GM18517 (cell line): ENCODE data around the gene EIF2B2.
"Not testable (repeated sequence)": the region's sequence is repeated elsewhere in the genome, so short reads cannot be mapped to it uniquely, and the experiment has no call there.

ENCODE experiments used
- ATAC-seq: cut with Tn5 transposase; IDR thresholded peaks from one replicate; pipeline ENCODE4 v1.9.1; 2021; ENCODE audit warnings: mild to moderate bottlenecking, moderate library complexity; ENCODE audit not compliant: unreplicated experiment

Gene EIF2B2

DNA sequence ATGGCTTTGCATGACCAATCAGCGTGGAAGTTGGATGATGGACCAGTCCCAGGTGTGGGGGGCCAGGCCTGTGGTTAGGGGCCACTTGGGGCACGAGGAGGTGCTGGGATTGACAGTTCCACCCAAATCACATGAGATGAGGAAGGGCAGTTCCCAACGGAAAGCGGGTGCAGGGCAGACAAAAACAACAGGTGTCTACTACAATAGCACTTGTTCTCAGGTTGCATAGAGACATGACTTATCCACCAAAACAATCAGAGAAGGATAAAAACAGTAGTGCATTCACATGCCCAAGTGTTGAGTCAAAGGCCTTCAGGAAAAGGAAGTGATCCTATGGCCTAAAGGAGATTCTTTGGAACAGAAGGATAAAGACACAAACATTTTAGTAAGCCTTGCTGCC is 14.6 kb upstream of the EIF2B2 start:
- no peak for ATAC-seq

DNA sequence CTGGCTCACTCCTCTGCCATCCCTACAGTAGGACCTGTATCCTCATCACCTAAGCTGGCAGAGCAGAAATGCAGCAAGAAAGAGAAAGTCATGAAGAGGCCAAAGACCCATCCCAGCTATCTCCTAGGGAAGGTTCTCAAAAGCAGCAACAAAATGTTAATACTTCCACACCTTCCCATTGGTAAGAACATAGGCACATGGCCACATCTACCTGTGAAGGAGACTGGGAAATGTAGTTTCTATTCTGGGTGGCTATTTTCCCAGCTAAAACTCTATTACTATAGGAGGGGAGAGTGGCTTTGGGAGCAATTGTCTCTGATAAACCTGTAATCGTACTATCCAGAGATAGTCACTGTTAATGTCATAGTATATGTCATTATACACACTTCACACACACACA is 13.7 kb upstream of the EIF2B2 start:
- ATAC-seq = no peak

DNA sequence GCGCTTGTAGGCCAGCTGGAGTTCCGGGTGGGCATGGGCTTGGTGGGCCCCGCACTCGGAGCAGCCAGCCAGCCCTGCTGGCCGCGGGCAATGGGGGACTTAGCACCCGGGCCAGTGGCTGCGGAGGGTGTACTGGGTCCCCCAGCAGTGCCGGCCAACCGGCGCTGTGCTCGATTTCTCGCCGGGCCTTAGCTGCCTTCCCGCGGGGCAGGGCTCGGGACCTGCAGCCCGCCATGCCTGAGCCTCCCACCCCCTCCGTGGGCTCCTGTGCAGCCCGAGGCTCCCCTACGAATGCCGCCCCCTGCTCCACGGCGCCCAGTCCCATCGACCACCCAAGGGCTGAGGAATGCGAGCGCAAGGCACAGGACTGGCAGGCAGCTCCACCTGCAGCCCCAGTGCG is 8.5 kb upstream of the EIF2B2 start:
- ATAC-seq = not testable (repeated sequence)

DNA sequence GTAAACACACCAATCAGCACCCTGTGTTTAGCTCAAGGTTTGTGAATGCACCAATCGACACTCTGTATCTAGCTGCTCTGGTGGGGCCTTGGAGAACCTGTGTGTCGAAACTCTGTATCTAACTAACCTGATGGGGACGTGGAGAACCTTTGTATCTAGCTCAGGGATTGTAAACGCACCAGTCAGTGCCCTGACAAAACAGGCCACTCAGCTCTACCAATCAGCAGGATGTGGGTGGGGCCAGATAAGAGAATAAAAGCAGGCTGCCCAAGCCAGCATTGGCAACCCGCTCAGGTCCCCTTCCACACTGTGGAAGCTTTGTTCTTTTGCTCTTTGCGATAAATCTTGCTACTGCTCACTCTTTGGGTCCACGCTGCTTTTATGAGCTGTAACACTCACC is 6.9 kb upstream of the EIF2B2 start:
- not testable (repeated sequence) for ATAC-seq

DNA sequence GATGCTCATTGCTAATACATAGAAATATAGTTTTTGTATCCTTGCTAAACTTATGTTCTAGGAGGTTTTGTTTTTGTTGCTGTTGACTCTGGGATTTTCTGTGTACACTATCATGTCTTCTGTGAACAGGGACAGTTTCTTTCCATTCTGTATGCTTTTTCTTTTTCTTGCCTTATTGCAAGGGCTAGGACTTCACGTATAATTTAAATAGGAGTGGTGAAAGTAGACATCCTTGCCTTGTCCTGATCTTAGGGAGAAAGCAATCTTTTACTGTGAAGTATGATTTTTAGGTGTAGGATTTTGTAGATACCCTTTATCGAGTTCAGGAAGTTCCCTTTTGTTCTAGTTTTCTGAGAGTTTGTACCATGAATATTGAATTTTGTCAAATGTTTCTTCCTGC is 1.5 kb upstream of the EIF2B2 start:
- ATAC-seq = no peak

DNA sequence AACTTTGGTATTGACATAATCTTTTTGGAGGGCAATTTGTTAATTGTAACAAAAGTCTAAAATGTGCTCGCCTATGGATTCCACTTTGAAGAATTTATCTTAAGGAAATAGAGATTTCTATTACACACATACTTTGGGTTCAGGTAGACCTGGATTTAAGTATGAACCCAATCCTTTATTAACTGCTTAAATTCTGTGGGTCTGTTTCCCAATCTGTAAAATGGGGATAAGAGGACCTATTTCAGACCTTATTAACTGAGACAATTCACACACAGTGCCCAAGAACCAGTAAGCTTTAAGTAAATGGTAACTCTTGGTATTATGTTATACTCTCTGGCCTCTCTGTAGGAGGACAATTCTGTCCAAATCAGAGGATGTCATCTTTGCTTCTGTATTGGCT is 822 bp upstream of the EIF2B2 start:
- ATAC-seq = no peak

DNA sequence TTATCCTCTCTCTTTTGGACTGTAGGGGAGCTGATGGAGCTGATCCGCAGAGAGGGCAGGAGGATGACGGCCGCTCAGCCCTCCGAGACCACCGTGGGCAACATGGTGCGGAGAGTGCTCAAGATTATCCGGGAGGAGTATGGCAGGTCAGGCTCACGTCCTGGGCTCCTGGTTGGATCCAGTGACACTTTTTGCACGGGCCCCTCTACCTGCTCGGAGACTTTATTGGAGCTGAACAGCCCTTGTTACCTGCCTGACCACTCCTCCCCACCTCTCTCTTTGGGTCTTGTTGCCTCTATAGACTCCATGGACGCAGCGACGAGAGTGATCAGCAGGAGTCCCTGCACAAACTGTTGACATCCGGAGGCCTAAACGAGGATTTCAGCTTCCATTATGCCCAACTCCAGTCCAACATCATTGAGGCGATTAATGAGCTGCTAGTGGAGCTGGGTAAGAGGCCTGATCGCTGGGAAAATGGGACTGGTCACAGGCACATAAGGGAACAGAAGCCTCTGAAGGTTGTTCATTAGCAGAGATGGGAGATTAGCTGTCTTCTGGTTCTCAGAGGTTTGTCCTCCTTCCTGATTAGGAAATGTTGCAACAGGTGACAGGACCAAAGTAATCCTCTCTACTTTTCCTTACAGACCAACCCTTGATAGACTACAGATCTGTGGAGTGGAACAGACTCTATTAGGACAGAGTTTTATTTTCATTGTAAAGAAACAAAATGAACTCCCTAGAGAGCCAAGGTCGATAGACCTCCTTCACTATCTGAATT is 718 bp downstream of the EIF2B2 start:
- no peak for ATAC-seq

DNA sequence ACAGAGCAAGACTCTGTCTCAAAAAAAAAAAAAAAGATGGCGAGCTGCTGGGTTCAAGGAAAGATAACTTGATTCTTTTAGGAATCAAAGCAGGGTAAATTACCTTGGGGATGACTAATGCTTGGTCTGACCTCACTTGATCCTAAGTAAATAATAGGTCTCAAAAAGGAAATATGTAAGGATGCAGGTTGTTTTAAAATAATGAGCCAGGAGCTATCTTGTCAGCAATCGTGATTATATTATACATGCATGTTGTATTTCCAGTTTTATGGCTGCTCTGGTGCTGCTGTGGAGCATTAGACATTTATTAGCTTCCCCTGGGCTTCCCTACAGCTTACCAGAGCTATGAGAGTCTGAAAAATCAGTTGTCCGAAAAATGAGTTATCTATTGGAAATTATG is 2.6 kb downstream of the EIF2B2 start:
- no peak for ATAC-seq

DNA sequence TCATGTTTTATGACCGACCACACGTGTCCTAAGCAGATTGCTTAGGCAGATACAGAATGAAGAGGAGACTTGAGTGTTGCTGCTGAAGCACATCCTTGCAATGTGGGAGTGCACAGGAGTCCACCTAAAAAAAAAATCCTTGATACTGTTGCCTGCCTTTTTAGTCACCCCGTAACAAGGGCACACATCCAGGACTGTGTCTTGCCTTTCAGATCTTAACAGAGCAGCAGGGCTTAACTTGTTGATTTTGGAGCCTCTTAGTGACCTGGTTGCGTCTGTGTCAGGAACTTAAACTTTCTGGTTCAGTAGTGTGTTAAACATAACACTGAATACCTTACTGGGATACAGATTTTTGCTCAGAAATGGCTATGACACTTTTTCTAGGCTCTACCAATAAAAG is 6.5 kb downstream of the EIF2B2 start:
- ATAC-seq = no peak

DNA sequence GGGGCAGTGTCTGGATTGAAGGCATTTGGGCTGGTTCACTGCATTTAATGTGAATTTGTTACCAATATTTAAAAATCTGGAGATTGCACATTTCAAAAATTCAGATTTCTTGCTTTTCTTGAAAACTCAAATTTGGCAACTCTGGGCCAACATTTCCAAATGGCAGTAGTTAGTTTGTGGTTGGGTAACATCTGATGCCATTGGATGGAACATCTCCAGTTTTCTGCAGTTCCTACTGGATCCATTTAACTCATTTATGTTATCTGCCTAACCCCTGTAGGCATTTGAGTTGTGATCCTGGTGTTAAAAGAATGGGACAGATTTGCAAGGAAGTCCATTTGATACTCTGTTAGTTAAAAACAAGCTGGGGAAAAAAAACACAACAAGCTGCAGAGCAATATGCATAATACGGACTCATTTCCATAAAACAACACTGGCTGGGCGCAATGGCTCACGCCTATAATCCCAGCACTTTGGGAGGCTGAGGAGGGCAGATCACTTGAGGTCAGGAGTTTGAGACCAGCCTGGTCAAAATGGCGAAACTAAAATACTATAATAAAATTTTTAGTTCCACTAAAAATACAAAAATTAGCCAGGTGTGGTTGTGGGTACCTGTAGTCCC is 7.9 kb downstream of the EIF2B2 start:
- no peak for ATAC-seq

DNA sequence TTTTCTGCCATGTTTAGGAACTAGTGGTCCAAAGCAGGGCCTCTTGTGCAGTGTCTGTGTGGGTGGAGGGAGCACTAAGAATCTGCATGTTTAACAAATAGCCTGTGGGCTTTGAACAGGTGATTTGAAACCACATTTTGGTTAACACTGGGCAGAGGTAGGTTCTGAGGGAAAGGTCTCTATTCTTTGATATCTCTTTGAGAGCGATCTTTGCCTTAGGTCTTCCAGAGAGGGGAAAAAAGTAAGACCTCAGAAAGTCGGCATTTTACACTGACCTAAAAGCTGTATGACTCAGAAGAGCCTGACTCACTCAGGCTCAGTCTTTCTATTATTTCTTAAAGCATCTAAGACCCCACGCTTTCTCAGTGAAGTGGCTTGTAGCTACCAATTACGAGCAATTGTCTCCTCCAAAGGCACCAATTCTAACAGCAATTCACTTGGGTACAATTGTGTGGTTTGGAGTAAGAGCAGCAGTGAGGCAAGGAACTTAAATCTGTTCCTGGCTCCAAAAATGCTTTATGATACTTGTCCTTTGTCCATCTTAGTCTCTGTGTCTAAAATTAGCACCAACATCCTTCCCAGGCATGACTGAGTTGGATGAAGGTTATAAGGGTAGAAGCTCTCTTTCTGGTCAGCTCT is 8.8 kb downstream of the EIF2B2 start:
- no peak for ATAC-seq

DNA sequence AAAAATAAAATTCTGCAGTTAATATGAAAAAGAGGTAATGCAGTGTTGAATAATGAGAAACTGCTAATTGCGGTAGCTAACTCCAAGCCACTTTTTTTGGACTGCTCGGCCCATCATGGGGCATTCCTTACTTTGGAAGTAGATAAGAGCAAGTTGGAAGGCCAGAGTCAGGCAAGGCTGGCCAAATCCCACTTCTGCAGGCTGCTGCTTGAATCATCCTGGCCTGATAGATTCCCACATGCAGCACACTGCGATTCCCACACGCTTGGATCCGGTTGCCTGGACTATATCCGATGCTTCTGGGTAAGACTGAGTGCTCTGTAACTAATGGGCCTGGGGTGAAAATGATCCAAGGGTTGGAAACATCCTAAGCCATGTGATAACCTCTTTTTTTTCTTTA is 10.6 kb downstream of the EIF2B2 start:
- ATAC-seq = no peak

DNA sequence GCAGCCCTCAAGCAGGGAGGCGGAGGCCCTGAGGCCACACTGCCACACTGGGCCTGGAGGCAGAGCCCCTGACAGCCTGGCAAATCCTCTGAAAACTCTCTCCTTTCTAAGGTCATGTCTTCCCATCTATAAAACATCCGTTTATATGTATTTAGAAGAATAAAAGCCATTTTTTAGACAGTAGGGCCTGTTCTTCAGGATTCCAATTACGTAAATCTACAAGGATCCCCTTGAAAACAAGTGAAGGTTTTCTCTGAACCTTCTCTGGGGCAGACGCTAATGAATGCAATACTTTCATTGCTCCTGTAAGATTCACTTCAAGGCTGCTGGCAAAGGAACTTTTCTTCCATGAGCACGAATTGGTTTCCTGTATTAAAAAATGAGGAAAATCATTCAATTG is 12.8 kb downstream of the EIF2B2 start:
- no peak for ATAC-seq

DNA sequence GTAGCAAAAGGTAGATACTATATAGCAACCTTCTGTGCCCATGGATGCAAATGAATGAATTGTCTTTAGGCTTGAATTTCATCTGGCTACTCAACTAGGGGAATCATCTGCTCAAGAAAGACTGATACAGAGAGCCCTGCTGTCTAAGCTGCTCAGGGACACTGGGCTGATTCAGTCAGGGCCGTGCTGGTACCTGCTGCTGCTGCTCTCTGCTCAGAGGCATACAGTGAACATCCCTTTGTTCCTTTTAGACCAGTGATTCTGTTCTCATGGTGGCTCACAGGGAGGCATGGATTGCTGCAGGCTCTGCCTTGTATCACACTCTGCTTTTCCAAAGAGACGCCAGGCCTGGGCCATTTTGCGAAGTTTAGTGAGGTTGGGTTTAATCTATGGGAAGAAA is 14.1 kb downstream of the EIF2B2 start:
- no peak for ATAC-seq

DNA sequence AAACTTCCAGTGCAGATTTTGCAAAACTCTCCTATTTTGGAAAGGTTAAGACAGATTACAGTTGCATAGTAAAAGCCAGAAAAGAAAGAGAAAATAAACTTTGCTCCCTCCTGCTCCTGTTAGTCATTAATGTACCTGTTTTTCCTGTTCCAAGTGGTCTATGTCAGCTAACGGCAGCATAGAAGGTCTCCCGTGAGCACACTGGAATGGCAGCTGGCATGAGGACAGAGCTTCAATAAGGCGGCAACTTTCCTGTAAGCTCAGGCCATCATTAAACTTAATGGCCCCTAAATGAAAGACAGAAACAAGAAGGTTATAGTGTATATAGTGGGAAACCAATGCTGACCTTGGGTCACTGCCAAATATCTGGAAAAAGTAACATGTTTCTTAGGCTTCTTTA is 16.0 kb downstream of the EIF2B2 start:
- no peak for ATAC-seq

DNA sequence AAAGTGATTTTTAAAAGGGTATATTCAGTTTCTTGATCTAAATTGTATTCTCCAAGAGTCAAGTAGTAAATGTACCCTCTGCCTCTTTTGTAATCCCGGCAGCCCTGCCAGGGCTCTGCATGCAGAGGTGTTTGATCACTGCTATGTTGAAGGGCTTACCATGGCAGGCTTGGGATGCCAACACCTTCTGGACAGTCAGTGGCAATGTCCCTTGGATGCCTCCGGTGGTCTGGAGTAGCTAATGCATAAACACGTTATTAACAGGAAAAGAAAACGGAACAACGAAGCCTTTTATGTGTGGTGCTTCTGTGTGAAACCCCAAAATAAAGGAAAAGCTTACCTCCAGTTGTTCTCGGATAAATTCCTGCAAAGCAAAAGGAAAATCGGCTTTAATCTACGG is 19.9 kb downstream of the EIF2B2 start:
- ATAC-seq = no peak

DNA sequence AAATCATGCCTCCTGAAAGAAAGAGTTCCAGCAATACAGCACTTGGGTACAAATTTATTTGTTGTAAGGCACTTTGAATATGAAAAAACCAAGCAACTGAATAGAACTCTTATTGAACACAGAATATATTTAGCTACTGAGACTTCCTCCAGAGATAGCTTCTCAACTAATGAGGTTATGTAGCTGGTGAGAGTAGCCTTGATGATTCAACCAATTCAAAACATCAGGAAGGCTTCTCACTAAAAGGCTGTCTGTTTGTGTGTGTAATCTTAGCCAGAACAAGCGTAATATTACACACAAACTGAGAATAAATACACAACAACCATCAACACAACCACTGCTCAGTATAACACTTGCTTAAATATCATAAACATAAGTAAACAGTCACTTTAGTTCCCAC is 20.4 kb downstream of the EIF2B2 start:
- ATAC-seq = no peak

DNA sequence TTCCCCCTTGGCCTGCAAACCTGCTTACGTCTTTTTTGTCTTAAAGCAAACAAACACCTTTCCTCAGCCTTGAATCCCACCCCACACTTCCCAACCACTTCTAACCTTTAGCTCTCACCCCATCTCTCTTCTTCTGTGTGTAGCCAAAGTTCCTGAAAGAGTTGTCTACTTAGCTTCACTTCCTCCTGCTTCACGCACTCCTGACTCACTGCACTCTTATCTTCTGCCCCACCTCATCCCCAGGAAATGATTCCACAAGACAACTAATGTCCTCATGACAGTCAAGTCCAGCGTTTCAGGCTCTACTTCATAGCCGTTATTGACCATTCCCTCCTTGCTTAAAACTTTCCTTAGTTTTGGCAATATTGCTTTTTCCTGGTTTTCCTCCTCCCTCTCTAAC is 22.4 kb downstream of the EIF2B2 start:
- ATAC-seq = no peak

DNA sequence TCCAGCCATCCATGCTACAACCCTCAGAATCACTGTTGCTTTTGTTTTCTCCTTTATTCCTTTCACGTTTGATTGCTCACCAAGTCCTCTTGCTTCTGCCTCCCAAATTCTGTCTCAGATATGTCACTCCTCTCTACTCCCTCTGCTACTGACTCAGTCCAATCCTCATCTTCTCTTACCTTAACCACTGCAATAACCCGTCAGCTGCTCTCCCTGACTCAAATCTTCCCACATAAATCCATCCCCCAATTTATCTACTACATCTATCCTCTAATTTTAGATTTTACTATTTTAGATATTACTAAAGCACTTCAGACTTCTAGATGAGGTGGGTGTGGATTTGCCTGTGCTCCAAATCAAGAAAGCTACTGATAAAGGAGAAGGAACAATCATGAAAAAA is 23.2 kb downstream of the EIF2B2 start:
- no peak for ATAC-seq

DNA sequence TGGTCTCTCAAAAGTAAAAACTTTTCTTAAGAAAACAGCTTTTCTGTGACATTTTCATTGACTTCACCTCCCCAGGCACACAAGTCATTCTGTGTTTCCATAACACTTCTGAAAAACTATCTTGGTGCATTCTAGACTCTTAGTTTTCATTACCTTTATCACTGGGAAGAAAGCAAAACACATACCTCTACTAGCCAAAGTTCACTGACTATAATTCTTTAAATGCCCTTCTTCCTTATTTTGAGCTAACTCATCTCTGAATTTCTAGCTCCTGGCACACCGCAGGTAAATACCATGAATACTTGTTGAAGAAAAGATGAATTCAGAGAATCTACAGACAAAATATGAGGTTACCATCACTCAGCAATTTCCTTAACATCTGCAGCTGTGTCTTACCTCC is 27.4 kb downstream of the EIF2B2 start:
- ATAC-seq = no peak

DNA sequence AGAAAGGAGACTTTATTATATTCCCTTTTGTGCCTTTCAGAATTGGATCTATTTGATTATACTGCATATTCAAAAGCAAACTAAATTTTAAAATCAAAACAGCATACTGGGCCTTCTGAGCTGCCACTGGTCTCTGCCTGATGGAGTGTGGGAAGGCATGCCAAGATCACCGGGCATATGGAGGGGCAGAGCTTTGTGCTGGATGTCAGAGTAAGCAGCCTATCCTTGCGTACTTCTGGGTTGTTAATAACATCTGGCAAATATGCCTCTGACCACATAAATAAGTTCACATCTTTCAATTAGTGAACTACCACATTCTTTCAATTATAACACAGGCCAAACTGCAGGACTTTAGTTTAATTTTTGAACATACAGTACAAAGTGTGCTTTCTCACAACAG is 30.2 kb downstream of the EIF2B2 start:
- no peak for ATAC-seq

DNA sequence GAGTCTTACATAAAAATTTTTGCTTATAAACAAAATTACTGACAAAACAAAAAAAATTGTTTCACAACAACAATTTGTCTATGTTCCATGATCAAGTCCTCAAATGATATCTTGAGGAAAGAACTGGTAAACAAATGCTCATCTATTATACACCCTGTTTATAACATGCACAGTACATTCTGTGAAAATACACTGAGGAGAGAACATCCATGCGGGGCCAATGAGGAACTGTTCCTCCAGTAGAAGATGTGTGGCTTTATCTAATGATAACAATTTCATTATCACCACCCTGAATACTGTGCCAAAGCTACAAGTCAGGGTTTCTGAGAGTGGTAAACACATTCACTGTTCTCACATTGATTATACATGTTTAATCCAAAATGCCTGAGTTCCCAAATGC is 37.8 kb downstream of the EIF2B2 start:
- no peak for ATAC-seq
